Erythroblast (primary cell): Measurements from ENCODE around the gene EIF3K.

Experiments used
- GATA1 ChIP-seq: IDR thresholded peaks from 2 replicates; pipeline ENCODE4 v1.6.1; 2011; ENCODE audit warnings: low read depth, mild to moderate bottlenecking, control low read depth, low read length, moderate library complexity
- POLR2A ChIP-seq: IDR thresholded peaks from 2 replicates; pipeline ENCODE4 v1.6.1; 2011; ENCODE audit warnings: mild to moderate bottlenecking, low read length

- TF ChIP-seq POLR2A (no peak), GATA1 (no peak)
These were observed 63.3 kb downstream of the EIF3K start for GRCh38 chr19:38682195-38682867.
